HAP-1 (cell line): ENCODE measurements around the gene MORN1.
A peak's percentile ranks its signal among the peaks of the same experiment; 100 is the strongest.
"Not testable (repeated sequence)": the region's sequence is repeated elsewhere in the genome, so short reads cannot be mapped to it uniquely, and the experiment has no call there.

ENCODE experiments used
- DNase-seq, 2 experiments: peaks; one replicate each; pipeline ENCODE4 v3.0.0-alpha.2; 2016 to 2020; ENCODE audit warnings: low spot score in 2 of 2
- H3K27me3 ChIP-seq: fragments of 250-450 bp; sonication (Bioruptor Pico); 2 replicates; pipeline ENCODE4 v1.5.1; 2020; ENCODE audit warnings: low read depth, mild to moderate bottlenecking, moderate library complexity
- H3K36me3 ChIP-seq: fragments of 250-450 bp; sonication (Bioruptor Pico); replicated peaks from 2 replicates; pipeline ENCODE4 v1.5.1; 2020; ENCODE audit warnings: mild to moderate bottlenecking
- H3K4me1 ChIP-seq: fragments of 250-450 bp; sonication (Bioruptor Pico); 2 replicates; pipeline ENCODE4 v1.5.1; 2020; ENCODE audit warnings: mild to moderate bottlenecking
- H3K4me3 ChIP-seq: fragments of 250-450 bp; sonication (Bioruptor Pico); 2 replicates; pipeline ENCODE4 v1.5.1; 2020; ENCODE audit warnings: mild to moderate bottlenecking, moderate library complexity
- H3K9me3 ChIP-seq: fragments of 250-450 bp; sonication (Bioruptor Pico); 2 replicates; pipeline ENCODE4 v1.5.1; 2020; ENCODE audit warnings: mild to moderate bottlenecking, moderate library complexity
- in situ Hi-C: fragments of 300-500 bp; cut with MboI; formaldehyde crosslinking; loops from 3 replicates; pipeline ENCODE4 v1.14.3; 2020; ENCODE audit warnings: low sequenced_read_pairs, inconsistent platforms, mixed read lengths

MORN1 gene

GRCh38 chr1:2328676-2329455 lies 62.5 kb downstream of the MORN1 start:
- in situ Hi-C loops: no loop called here
- no peak for DNase-seq
- Histone ChIP-seq H3K36me3 (no peaks in the 10 kb centered on the region), H3K9me3 (no peaks in the 10 kb centered on the region), H3K4me1 (no peaks in the 10 kb centered on the region), H3K4me3 (no peak overlapping the region), H3K27me3 (no peaks in the 10 kb centered on the region)

DNA sequence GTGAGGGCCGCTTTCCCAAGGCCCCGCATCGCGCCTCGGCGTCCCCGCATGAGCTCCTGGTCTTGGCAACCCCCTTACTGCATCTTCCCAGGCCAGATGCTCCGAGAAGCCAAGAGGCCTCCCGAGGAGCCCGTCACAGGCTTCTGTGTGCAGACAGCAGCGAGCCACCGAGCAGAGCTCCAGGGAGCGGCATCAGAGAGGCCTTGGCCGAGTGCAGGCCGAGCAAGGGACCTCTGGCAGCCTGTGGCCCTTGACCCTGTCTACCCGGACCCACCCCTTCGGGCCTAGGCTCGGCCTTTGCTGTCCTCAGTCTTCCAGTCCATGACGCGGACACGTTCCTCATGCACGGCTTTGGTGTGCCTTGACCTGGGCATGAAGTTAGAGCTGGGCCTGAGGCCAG lies 63.5 kb downstream of the MORN1 start:
- no peak overlapping the region for H3K4me3 ChIP-seq
- in situ Hi-C loops: no loop called here
- DNase-seq: no peak

GRCh38 chr1:2327162-2327561 lies 64.2 kb downstream of the MORN1 start:
- H3K27me3 ChIP-seq, in situ Hi-C loops, H3K4me3 ChIP-seq: not testable (repeated sequence)

More for the DNA sequence above, 63.5 kb downstream of the MORN1 start:
- H3K27me3 ChIP-seq: no peaks in the 10 kb centered on the region
- no peaks in the 10 kb centered on the region for H3K36me3 ChIP-seq
- H3K9me3 ChIP-seq: no peaks in the 10 kb centered on the region
- no peaks in the 10 kb centered on the region for H3K4me1 ChIP-seq

DNA sequence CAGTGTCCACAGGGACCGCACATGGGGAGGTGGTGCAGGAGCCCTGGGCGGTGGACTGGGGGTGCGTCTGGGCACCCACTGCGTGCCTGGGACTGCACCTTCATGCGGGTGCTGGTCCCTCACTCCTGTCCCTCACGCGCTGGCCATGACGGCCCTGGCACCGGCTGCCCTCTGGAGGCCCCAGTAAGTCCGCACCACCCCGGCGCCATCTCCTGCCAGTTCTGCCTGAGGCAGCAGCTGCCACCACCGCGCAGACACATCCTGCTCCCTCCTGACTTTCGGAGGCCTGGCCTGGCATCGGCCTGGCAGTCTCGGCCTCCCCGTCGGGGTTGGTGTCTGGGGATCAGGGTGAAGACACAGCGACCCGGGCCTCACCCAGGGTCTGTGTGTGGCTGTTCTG lies 64.8 kb downstream of the MORN1 start:
- in situ Hi-C loops: no loop called here
- Histone ChIP-seq H3K36me3 (no peaks in the 10 kb centered on the region), H3K9me3 (no peaks in the 10 kb centered on the region), H3K27me3 (no peaks in the 10 kb centered on the region), H3K4me1 (no peaks in the 10 kb centered on the region), H3K4me3 (no peak overlapping the region)
- DNase-seq: no peak

More at GRCh38 chr1:2327162-2327561, 64.2 kb downstream of the MORN1 start:
- not testable (repeated sequence) for H3K4me1 ChIP-seq, DNase-seq, H3K9me3 ChIP-seq, H3K36me3 ChIP-seq

DNA sequence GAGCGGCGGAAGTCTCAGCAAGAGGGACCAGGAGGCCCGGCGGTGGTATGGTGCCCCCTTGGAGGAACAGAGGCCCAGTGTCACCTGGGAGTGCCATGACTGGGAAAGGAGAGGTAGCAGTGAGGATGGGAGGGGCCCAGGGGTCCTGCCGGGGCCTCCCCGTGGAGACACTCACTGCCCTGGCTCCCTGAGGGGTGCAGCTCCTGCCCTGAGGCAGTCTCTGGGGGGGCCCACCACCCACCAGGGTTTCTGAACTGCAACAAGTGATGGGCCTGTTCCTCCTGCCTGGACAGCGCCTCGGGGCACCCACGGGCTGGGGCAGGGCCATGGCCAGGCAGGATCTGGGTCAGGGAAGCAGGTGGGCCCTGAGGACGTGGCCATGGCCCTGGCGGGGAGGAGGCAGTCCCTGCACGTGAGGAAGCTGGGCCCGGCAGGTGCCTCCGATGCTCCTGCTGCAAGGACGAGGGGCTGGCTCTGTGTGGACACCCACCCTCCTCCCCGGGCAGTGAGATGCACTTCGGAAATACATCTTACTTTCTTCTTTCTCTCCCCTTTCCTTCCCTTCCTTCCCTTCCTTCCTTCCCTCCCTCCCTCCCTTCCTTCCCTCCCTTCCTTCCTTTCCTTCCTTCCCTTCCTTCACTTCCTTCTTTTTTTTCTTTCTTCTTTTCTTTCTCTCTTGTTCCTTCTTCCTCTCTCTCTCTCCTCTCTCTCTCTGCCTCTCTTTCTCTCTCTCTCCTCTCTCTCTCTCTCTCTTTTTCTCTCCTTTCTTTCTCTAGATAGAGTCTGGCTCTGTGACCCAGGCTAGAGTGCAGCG lies 66.6 kb downstream of the MORN1 start:
- in situ Hi-C loops: no loop called here
- Histone ChIP-seq H3K4me1 (no peaks in the 10 kb centered on the region), H3K9me3 (no peaks in the 10 kb centered on the region), H3K4me3 (no peak overlapping the region), H3K36me3 (no peaks in the 10 kb centered on the region), H3K27me3 (no peaks in the 10 kb centered on the region)
- DNase-seq: no peak

- in situ Hi-C loops: no loop called here
Observed at GRCh38 chr1:2323451-2323974, 67.8 kb downstream of the MORN1 start.

GRCh38 chr1:2322581-2323211 lies 68.7 kb downstream of the MORN1 start:
- Histone ChIP-seq H3K4me3 (no peak overlapping the region), H3K4me1 (no peaks in the 10 kb centered on the region), H3K36me3 (no peaks in the 10 kb centered on the region), H3K27me3 (no peaks in the 10 kb centered on the region), H3K9me3 (no peaks in the 10 kb centered on the region)
- in situ Hi-C loops: no loop called here
- DNase-seq: no peak

More at GRCh38 chr1:2323451-2323974, 67.8 kb downstream of the MORN1 start:
- Histone ChIP-seq H3K36me3 (no peaks in the 10 kb centered on the region), H3K27me3 (no peaks in the 10 kb centered on the region), H3K9me3 (no peaks in the 10 kb centered on the region), H3K4me1 (no peaks in the 10 kb centered on the region), H3K4me3 (no peak overlapping the region)
- DNase-seq: no peak

- Histone ChIP-seq H3K4me1 (no peaks in the 10 kb centered on the region), H3K27me3 (no peaks in the 10 kb centered on the region), H3K36me3 (no peaks in the 10 kb centered on the region), H3K9me3 (no peaks in the 10 kb centered on the region), H3K4me3 (no peak overlapping the region)
- in situ Hi-C loops: no loop called here
- peak in 1 of 2 experiments; percentile 37 for DNase-seq
Observed at GRCh38 chr1:2322065-2322571, 69.2 kb downstream of the MORN1 start.

DNA sequence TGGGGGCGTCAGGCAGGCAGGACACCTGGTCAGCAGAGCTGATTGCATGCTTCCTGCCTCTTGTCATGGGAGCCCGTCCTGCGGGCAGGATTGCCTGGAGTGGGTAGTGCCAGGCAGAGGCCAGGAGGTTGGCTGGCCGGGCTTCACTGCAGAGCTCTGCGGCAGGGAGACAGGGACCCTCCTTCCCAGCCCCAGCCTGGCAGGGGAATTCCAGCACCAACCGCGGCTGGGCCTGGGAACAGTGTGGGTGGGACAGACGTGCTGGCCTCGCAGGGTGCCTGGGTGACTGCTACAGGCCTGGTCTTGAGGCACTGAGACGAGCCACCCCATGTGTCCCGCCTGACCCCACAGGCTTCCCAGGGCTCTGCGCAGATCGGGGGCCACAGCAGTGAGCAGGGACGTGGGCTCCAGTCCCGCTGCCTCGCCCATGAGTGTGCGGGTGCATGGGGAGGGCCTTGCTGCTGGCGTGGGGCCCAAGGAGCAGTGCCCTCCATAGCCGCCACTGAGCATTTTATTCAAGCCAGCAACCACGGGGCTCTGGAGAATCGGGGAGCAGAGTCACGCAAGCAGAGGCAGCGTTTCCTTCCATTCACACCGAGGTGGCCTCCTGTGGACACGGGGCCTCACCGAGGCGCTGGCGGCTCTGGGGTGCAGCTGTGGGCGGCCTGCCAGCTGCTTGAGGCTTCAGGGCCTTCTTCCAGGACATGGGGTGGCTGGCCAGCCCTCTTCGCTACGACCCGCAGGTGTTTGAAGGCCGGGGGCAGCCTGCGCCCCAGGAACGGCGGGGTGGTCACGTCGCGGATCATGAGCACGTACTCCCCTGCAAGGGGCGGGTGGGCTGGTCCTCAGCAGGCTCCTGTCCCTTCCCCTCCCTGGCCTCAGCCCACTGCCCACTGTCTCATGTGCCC lies 70.3 kb downstream of the MORN1 start:
- Histone ChIP-seq H3K4me3 (no peak overlapping the region), H3K27me3 (no peaks in the 10 kb centered on the region), H3K9me3 (no peaks in the 10 kb centered on the region), H3K4me1 (no peaks in the 10 kb centered on the region), H3K36me3 (no peaks in the 10 kb centered on the region)
- in situ Hi-C loops: no loop called here
- no peak for DNase-seq

- H3K4me1 ChIP-seq: no peaks in the 10 kb centered on the region
- no peaks in the 10 kb centered on the region for H3K9me3 ChIP-seq
- in situ Hi-C loops: no loop called here
- no peaks in the 10 kb centered on the region for H3K27me3 ChIP-seq
- no peaks in the 10 kb centered on the region for H3K36me3 ChIP-seq
- H3K4me3 ChIP-seq: no peak overlapping the region
- no peak for DNase-seq
Observed at GRCh38 chr1:2320006-2320405, 71.3 kb downstream of the MORN1 start.

GRCh38 chr1:2319291-2319690 lies 72.1 kb downstream of the MORN1 start:
- no peaks in the 10 kb centered on the region for H3K9me3 ChIP-seq
- no peaks in the 10 kb centered on the region; the same call in 1 of the 2 replicates for H3K4me1 ChIP-seq
- in situ Hi-C loops: no loop called here
- no peaks in the 10 kb centered on the region for H3K27me3 ChIP-seq
- no peaks in the 10 kb centered on the region for H3K36me3 ChIP-seq
- DNase-seq: no peak
- H3K4me3 ChIP-seq: no peak overlapping the region

DNA sequence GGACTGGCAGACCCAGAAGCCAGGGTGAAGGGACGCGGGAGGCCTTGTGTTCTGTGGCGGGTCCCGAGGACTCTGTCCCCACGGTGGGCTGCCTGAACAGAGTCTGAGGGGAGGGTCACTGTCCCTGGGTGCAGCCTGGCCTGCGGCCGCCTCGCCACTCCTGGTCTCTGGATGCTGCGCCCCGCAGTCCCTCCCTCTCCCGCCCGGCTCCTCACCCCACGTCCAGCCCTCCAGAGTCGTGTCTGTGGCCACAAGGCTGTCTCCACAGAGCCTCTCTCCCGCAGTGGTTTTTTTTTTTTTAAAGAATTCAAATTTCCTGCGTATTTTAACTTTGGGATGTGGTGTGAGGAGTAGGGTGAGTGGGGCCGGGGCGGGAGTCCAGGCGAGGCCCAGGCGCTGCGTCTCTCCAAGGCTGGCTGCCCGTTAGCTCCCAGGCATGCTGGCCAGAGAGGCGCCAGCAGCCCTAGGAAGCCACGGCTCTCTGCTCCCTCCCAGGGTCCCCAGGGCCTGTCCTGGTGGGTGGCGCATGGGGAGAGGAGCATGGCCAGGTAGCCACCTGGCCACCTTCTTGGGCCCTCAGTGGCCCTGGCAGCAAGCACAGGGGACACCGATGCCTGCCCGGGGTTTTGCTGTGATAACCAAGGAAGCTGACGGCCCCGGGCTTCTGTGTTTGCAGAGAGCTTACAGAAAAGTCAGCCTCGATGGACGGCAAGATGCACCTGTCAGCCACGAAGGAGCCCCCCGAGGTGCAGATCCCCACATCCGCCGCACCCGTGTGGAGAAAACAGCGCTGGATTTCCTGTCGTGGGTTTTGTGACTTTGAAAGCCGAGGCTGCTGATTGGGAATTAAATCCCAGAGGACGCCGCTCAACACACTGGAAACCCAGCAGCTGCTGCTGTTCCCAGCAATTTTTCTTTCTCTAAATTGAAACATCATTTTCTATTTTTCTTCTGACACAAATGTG lies 72.8 kb downstream of the MORN1 start:
- no peak for DNase-seq
- Histone ChIP-seq H3K4me3 (no peak overlapping the region), H3K27me3 (no peaks in the 10 kb centered on the region), H3K4me1 (peaks cover 2% of the 10 kb centered on the region; the same call in 1 of the 2 replicates), H3K9me3 (no peaks in the 10 kb centered on the region), H3K36me3 (no peaks in the 10 kb centered on the region)
- in situ Hi-C loops: no loop called here
